Esophagus squamous epithelium (tissue), 5 donors: Measurements from ENCODE around the gene LIME1. TPM values are rescaled to one million over a fixed set of nuclear protein-coding genes. Genes with fewer than 3 reads are reported as not detected.

Experiments used
- DNase-seq: peaks from one replicate; lab custom pipeline; 2025; lab: John Stamatoyannopoulos, UW
- H3K27ac ChIP-seq, 4 donors: fragments of 200-600 bp; sonication (generic); one replicate each; pipeline ENCODE4 v1.5.1; 2016 to 2019; ENCODE audit warnings: mild to moderate bottlenecking in 1 of 4
- H3K27me3 ChIP-seq, 4 donors: fragments of 200-600 bp; sonication (generic); 1 replicate in 3 of 4; 2 replicates in 1 of 4; pipeline versions ENCODE4 v1.5.1 to v1.6.0; 2017 to 2021; ENCODE audit warnings: antibody characterized with exemption in 1 of 4
- H3K36me3 ChIP-seq, 3 donors: fragments of 200-600 bp; sonication (generic); one replicate each; pipeline ENCODE4 v1.5.1; 2016 to 2019
- H3K4me1 ChIP-seq, 3 donors: fragments of 200-600 bp; sonication (generic); one replicate each; pipeline ENCODE4 v1.5.1; 2017 to 2019
- H3K4me3 ChIP-seq, 4 donors: fragments of 200-600 bp; sonication (generic); 1 replicate in 3 of 4; 2 replicates in 1 of 4; pipeline ENCODE4 v1.5.1; 2016 to 2019; ENCODE audit warnings: mild to moderate bottlenecking in 2 of 4, moderate library complexity in 1 of 4
- H3K9me3 ChIP-seq, 3 donors: fragments of 200-600 bp; sonication (generic); one replicate each; pipeline ENCODE4 v1.5.1; 2016 to 2019
- POLR2A ChIP-seq, 4 donors: fragments of 450-650 bp; IDR thresholded peaks; one replicate each; pipeline ENCODE4 v1.6.1; 2017; ENCODE audit warnings: antibody characterized with exemption in 4 of 4, mild to moderate bottlenecking in 4 of 4, moderate library complexity in 3 of 4
- WGBS, 2 donors: methylation state at CpG; one replicate each; pipeline ENCODE4 v1.1.5; 2018; 5-methylcytosine and 5-hydroxymethylcytosine counted together
- intact Hi-C: fragments of 100-400 bp; cut with DNase I; formaldehyde crosslinking; loops from one replicate; pipeline ENCODE4 v1.15.0; 2022
- total RNA-seq, 4 donors: library from RNA; depleted of rRNA; stranded (reverse); fragments of >200 nt; gene quantifications; one replicate each; pipeline ENCODE4 v1.1.0, GENCODE V29; 2016
- TF ChIP-seq, protein P1 (sequence below), 6 experiments: fragments of 450-650 bp in 4 of 6; fragments of 200-600 bp in 2 of 6; sonication (generic) in 2 of 6; IDR thresholded peaks; one replicate each; pipeline ENCODE4 v1.5.1; 2016 to 2019; ENCODE audit warnings: antibody characterized with exemption in 6 of 6, mild to moderate bottlenecking in 4 of 6, moderate library complexity in 4 of 6
- donor health status: DM: yes; HTN: yes; CAD: no.

LIME1 gene
- total RNA-seq, 4 donors from 2014 or later, result 10.9 to 22.3 (median 14.4) TPM

DNA sequence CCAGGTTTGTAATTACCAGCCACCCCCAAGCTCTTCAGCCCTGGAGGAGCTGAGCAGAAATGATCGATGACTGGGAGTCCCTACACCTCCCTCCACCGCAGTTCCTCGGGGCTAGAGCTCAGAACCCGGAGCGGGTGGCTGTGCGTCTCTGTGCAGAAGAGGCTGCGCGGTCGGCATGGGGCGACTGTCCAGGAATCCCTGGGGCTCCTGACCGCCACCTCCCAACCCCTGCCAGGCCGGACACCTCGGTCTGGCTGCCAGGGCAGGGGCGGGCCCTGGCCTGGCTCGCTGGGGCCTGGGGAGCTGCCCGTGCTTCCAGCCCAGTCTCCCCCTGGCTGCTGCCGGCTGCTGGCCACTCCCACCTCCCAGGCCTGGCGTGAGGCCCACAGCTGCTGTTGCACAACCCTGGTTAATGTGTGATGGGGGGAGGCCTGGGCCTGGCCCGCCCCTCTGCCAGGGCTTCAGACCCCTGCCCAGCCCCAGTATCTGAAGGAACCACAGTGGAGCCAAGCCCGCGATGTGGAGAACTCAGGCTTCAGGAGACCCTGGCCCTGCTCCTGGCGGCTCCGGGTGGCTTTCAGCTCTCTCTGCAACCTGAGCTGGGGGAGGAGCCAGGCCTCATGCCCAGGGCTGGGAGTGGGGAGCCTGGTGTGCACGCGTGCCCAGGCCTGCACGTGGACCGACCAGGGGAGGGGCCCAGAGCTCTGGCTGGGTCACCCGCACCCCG lies 4.3 kb downstream of the LIME1 start:
- TF ChIP-seq, protein P1, sequence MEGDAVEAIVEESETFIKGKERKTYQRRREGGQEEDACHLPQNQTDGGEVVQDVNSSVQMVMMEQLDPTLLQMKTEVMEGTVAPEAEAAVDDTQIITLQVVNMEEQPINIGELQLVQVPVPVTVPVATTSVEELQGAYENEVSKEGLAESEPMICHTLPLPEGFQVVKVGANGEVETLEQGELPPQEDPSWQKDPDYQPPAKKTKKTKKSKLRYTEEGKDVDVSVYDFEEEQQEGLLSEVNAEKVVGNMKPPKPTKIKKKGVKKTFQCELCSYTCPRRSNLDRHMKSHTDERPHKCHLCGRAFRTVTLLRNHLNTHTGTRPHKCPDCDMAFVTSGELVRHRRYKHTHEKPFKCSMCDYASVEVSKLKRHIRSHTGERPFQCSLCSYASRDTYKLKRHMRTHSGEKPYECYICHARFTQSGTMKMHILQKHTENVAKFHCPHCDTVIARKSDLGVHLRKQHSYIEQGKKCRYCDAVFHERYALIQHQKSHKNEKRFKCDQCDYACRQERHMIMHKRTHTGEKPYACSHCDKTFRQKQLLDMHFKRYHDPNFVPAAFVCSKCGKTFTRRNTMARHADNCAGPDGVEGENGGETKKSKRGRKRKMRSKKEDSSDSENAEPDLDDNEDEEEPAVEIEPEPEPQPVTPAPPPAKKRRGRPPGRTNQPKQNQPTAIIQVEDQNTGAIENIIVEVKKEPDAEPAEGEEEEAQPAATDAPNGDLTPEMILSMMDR (IDR thresholded peaks at IDR 0.05), result peak in 5 of 6 experiments; percentile 26 to 59 (median 38)
- peak in 1 of 4 donors; percentile 50 for TF ChIP-seq POLR2A (IDR thresholded peaks at IDR 0.05)
- H3K4me1 ChIP-seq, result peaks cover 43 to 65% (median 46%) of the 10 kb centered on the region in 3 donors
- peak overlapping the region; percentile 82 to 98 (median 94) for H3K27ac ChIP-seq
- H3K27me3 ChIP-seq, result no peaks in the 10 kb centered on the region
- whole genome bisulfite sequencing, 2 donors, result 0% methylated on average over 2 to 3 of the region's 29 CpGs
- no peak for DNase-seq
- no peaks in the 10 kb centered on the region for H3K9me3 ChIP-seq
- peaks cover 4 to 35% (median 15%) of the 10 kb centered on the region in 3 donors for H3K36me3 ChIP-seq
- H3K4me3 ChIP-seq, result peak overlapping the region; percentile 51 to 90 (median 64)
- intact Hi-C loops, result no loop called here

DNA sequence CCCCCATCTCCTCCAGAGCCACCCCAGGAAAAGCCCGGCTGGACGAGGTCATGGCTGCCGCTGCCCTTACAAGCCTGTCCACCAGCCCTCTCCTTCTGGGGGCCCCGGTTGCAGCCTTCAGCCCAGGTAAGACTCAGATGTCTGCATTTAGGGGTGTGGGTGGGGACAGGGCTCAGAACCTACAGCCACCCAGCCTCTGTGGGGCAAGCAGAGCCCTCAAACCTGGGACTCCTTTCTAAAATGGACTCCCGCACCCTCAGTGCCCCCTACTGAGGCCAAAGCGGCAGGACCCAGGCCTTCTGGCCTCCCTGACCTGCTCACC lies 4.9 kb downstream of the LIME1 start:
- no peak for DNase-seq
- 93% methylated on average over 2 of the region's 6 CpGs; no CpG with 5 or more reads in 1 of the 2 donors for WGBS, 2 donors
- intact Hi-C loops, result no loop called here
- no peaks in the 10 kb centered on the region for H3K27me3 ChIP-seq
- peaks cover 39 to 60% (median 42%) of the 10 kb centered on the region in 3 donors for H3K4me1 ChIP-seq
- TF ChIP-seq POLR2A (IDR thresholded peaks at IDR 0.05), result no peak
- TF ChIP-seq, protein P1 (IDR thresholded peaks at IDR 0.05), result no peak
- peak overlapping the region; percentile 51 to 90 (median 64) for H3K4me3 ChIP-seq
- no peaks in the 10 kb centered on the region for H3K9me3 ChIP-seq
- H3K36me3 ChIP-seq, result peaks cover 4 to 34% (median 15%) of the 10 kb centered on the region in 3 donors
- peak overlapping the region; percentile 82 to 98 (median 94) for H3K27ac ChIP-seq

DNA sequence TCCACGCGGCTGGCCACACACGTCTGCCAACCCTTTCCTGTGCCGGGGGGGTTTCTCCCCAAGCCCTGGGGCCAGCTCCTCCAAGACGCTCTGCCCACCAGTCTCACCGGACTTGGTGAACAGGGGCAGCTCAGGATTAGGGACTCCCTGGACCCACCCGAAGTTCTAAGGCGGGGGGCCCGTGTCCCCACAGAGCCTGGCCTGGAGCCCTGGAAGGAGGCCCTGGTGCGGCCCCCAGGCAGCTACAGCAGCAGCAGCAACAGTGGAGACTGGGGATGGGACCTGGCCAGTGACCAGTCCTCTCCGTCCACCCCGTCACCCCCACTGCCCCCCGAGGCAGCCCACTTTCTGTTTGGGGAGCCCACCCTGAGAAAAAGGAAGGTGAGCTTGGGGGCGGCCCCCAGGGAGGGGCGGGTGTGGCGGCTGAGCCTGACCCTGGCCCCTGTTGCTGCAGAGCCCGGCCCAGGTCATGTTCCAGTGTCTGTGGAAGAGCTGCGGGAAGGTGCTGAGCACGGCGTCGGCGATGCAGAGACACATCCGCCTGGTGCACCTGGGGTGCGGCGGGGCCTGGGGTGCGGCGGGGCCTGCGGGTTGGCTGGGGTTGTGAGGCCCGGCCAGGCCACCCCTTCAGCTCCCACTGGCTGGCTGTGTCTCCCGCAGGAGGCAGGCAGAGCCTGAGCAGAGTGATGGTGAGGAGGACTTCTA lies 5.4 kb downstream of the LIME1 start:
- intact Hi-C loops, result no loop called here
- DNase-seq, result no peak
- WGBS, 2 donors, result 42 to 90% methylated on average over 2 to 3 of the region's 30 CpGs
- Histone ChIP-seq H3K36me3 (peaks cover 4 to 39% (median 15%) of the 10 kb centered on the region in 3 donors), H3K27me3 (no peaks in the 10 kb centered on the region), H3K4me1 (peaks cover 37 to 54% (median 37%) of the 10 kb centered on the region in 3 donors), H3K27ac (peak overlapping the region; percentile 82 to 98 (median 94)), H3K9me3 (no peaks in the 10 kb centered on the region), H3K4me3 (peak overlapping the region; percentile 51 to 90 (median 64))
- no peak for TF ChIP-seq POLR2A (IDR thresholded peaks at IDR 0.05)
- TF ChIP-seq, protein P1 (IDR thresholded peaks at IDR 0.05), result no peak

DNA sequence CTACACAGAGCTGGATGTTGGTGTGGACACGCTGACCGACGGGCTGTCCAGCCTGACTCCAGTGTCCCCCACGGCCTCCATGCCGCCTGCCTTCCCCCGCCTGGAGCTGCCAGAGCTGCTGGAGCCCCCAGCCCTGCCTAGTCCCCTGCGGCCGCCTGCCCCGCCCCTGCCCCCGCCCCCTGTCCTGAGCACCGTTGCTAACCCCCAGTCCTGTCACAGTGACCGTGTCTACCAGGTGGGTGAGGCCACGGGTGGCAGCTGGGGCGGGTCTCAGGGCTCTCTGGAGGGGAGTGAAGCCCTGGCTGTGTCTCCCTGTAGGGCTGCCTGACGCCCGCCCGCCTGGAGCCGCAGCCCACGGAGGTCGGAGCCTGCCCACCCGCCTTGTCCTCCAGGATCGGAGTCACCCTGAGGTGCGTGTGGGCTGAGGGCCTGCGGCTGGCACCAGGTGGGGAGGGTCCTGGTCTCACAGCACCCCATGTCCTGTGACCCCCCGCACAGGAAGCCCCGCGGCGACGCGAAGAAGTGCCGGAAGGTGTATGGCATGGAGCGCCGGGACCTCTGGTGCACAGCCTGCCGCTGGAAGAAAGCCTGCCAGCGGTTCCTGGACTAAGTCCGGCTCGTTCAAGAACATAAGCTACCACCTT lies 6.0 kb downstream of the LIME1 start:
- Histone ChIP-seq H3K27me3 (no peaks in the 10 kb centered on the region), H3K27ac (peak overlapping the region in 1 of 4 donors; percentile 98), H3K36me3 (peaks cover 4 to 39% (median 15%) of the 10 kb centered on the region in 3 donors), H3K4me3 (no peak overlapping the region), H3K9me3 (no peaks in the 10 kb centered on the region), H3K4me1 (peaks cover 30 to 48% (median 30%) of the 10 kb centered on the region in 3 donors)
- intact Hi-C loops, result no loop called here
- WGBS, 2 donors, result no CpG with 5 or more reads among the region's 37 CpGs
- TF ChIP-seq POLR2A (IDR thresholded peaks at IDR 0.05), result no peak
- TF ChIP-seq, protein P1 (IDR thresholded peaks at IDR 0.05), result no peak
- DNase-seq, result no peak
